ENCODE measurements around the gene CTNNA3.
A peak's percentile ranks its signal among the peaks of the same experiment; 100 is the strongest.
"Not testable (repeated sequence)": the region's sequence is repeated elsewhere in the genome, so short reads cannot be mapped to it uniquely, and the experiment has no call there.

The CTNNA3 gene

DNA sequence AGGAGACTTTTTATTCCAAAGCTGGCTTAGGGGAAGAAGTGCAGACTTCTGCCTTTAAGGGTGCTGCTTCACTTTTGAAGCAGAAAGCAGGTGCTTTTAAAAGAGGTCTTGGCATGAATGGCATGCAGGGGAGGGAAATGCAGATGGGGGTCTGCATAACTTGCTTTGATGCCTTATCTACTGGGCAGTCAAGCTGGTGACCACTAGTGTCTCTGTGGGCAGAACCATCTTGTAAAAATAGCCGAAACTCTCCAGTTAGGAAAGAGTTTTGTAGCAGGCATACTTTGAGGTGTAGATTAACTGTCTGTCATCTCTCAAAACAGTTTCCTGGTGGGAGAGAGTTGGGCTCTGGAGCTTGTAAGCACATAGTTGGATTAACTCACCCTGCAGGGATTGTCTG, 9.9 kb upstream of the CTNNA3 start:
- H3K4me3 ChIP-seq (ENCODE audit: low read depth, low read length), result no peak overlapping the region
- in situ Hi-C loops (cut with HindIII; ENCODE audit: low sequenced_read_pairs), result no loop called here
- no peak for DNase-seq (ENCODE audit: low read depth, low spot score)
- TF ChIP-seq, protein P1, sequence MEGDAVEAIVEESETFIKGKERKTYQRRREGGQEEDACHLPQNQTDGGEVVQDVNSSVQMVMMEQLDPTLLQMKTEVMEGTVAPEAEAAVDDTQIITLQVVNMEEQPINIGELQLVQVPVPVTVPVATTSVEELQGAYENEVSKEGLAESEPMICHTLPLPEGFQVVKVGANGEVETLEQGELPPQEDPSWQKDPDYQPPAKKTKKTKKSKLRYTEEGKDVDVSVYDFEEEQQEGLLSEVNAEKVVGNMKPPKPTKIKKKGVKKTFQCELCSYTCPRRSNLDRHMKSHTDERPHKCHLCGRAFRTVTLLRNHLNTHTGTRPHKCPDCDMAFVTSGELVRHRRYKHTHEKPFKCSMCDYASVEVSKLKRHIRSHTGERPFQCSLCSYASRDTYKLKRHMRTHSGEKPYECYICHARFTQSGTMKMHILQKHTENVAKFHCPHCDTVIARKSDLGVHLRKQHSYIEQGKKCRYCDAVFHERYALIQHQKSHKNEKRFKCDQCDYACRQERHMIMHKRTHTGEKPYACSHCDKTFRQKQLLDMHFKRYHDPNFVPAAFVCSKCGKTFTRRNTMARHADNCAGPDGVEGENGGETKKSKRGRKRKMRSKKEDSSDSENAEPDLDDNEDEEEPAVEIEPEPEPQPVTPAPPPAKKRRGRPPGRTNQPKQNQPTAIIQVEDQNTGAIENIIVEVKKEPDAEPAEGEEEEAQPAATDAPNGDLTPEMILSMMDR (IDR thresholded peaks at IDR 0.05; ENCODE audit: low read depth, low read length), result no peak

- in situ Hi-C loops (cut with HindIII; ENCODE audit: low sequenced_read_pairs); DNase-seq (ENCODE audit: low read depth, low spot score): not testable (repeated sequence)
Observed at GRCh38 chr10:67699613-67700270, 3.7 kb upstream of the CTNNA3 start.

DNA sequence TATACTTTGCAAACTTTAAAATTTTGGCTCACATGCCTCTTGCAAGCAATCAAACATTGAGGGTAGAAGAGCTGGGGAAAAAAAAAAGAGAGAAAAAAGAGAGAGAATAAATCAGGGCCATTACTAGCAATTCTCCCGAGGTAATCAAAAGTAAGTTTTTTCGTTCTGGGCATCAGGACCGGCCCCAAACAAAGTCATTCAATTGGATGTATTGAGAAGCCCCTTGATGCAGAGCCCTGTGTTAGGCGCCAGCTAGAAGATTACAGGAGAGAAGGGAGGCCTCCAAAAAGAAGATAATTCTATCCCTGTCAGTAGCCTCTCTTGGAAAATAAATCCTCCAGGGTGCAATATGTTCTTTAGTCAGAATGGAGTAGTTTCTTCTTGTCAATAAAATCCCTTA, 2.2 kb upstream of the CTNNA3 start:
- TF ChIP-seq, protein P1 (IDR thresholded peaks at IDR 0.05; ENCODE audit: low read depth, low read length), result no peak
- no peak overlapping the region for H3K4me3 ChIP-seq (ENCODE audit: low read depth, low read length)
- DNase-seq (ENCODE audit: low read depth, low spot score), result no peak
- in situ Hi-C loops (cut with HindIII; ENCODE audit: low sequenced_read_pairs), result no loop called here

More at GRCh38 chr10:67699613-67700270, 3.7 kb upstream of the CTNNA3 start:
- H3K4me3 ChIP-seq (ENCODE audit: low read depth, low read length), result not testable (repeated sequence)

GRCh38 chr10:67697724-67698131, 1.7 kb upstream of the CTNNA3 start:
- in situ Hi-C loops (cut with HindIII; ENCODE audit: low sequenced_read_pairs), result no loop called here
- DNase-seq (ENCODE audit: low read depth, low spot score), result peak; percentile 69
- TF ChIP-seq, protein P1 (IDR thresholded peaks at IDR 0.05; ENCODE audit: low read depth, low read length), result peak; percentile 66
- no peak overlapping the region for H3K4me3 ChIP-seq (ENCODE audit: low read depth, low read length)

DNA sequence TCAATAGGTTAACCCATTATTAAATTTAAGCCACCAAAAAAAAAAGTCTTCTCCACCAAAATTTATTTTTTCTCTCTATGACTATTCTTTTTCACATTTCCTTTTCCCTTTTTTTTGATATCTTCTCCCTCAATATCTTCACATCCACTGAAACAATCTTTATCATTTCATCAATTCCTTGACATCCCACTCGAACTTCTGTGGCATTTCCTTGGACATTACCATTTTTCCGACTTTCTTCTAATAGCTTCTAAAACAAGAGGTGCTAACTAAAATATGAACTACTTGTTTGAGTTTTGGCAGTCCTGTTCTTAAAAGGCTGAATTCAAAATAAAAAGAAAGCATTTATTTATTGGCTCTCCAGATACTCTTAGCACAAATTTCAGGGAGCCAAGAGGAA, 684 bp upstream of the CTNNA3 start:
- in situ Hi-C loops (cut with HindIII; ENCODE audit: low sequenced_read_pairs), result no loop called here
- no peak overlapping the region for H3K4me3 ChIP-seq (ENCODE audit: low read depth, low read length)
- DNase-seq (ENCODE audit: low read depth, low spot score), result no peak
- TF ChIP-seq, protein P1 (IDR thresholded peaks at IDR 0.05; ENCODE audit: low read depth, low read length), result no peak

DNA sequence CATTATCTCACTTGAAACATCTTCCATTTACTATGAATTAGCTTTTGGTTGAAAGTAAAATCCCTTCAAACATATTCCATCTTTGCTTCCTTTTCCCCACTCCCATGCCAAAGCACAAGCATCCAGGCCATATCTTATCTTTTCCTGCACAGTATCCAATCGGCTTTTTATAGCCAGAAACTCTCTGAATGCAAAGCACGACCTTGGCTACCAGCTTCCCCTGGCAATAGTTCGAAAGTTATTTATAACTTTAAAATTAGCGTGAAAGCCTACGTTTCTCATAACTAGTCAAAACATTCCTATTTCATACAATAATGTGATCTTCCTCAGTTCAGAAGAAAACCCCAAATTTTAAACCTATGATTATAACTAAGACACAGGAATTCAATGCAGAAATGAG, 440 bp downstream of the CTNNA3 start:
- no peak for DNase-seq (ENCODE audit: low read depth, low spot score)
- H3K4me3 ChIP-seq (ENCODE audit: low read depth, low read length), result no peak overlapping the region
- TF ChIP-seq, protein P1 (IDR thresholded peaks at IDR 0.05; ENCODE audit: low read depth, low read length), result no peak
- in situ Hi-C loops (cut with HindIII; ENCODE audit: low sequenced_read_pairs), result no loop called here

DNA sequence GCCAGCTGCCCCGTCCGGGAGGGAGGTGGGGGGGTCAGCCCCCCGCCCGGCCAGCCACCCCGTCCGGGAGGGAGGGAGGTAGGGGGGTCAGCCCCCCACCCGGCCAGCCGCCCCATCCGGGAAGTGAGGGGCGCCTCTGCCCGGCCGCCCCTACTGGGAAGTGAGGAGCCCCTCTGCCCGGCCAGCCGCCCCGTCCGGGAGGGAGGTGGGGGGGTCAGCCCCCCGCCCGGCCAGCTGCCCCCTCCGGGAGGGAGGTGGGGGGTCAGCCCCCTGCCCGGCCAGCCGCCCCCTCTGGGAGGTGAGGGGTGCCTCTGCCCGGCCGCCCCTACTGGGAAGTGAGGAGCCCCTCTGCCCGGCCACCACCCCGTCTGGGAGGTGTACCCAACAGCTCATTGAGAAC, 4.1 kb downstream of the CTNNA3 start:
- H3K4me3 ChIP-seq (ENCODE audit: low read depth, low read length); in situ Hi-C loops (cut with HindIII; ENCODE audit: low sequenced_read_pairs); DNase-seq (ENCODE audit: low read depth, low spot score): not testable (repeated sequence)

DNA sequence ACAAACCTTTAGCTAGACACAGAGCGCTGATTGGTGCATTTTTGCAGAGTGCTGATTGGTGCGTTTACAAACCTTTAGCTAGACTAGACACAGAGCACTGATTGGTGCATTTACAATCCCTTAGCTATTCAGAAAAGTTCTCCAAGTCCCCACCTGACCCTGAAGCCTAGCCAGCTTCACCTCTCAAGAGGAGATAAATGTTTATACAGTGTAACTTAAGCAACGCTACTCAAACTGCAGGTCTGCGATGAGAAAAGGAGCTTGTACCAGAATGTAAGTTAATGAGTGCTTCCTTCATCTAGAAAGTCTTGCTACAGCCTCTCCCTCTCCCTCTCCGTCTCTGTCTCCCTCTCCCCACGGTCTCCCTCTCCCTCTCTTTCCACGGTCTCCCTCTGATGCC, 5.5 kb downstream of the CTNNA3 start:
- in situ Hi-C loops (cut with HindIII; ENCODE audit: low sequenced_read_pairs); DNase-seq (ENCODE audit: low read depth, low spot score); H3K4me3 ChIP-seq (ENCODE audit: low read depth, low read length): not testable (repeated sequence)

DNA sequence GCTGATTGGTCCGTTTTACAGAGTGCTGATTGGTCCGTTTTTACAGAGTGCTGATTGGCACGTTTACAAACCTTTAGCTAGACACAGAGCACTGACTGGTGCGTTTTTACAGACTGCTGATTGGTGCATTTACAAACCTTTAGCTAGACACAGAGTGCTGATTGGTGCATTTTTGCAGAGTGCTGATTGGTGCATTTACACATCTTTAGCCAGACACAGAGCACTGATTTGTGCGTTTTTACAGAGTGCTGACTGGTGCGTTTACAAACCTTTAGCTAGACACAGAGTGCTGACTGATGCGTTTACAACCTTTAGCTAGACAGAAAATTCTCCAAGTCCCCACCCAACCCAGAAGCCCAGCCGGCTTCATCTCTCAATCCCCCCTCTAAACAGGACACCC, 11.9 kb downstream of the CTNNA3 start:
- H3K4me3 ChIP-seq (ENCODE audit: low read depth, low read length); DNase-seq (ENCODE audit: low read depth, low spot score); in situ Hi-C loops (cut with HindIII; ENCODE audit: low sequenced_read_pairs): not testable (repeated sequence)
